ENCODE measurements around the gene ETFB. TPM values are rescaled to one million over a fixed set of nuclear protein-coding genes. Genes with fewer than 3 reads are reported as not detected.

The ETFB gene
- total RNA-seq, 1 donor from 2014 or later, result 41.1 TPM

- Mint-ChIP-seq H3K27me3 (ENCODE audit: low read depth) (no peaks in the 10 kb centered on the region), H3K36me3 (ENCODE audit: low read depth) (no peaks in the 10 kb centered on the region), H3K9me3 (no peaks in the 10 kb centered on the region), H3K4me3 (no peak overlapping the region), H3K27ac (ENCODE audit: unreplicated experiment) (no peak overlapping the region), H3K4me1 (peaks cover 11% of the 10 kb centered on the region)
- TF ChIP-seq CTCF (conservative IDR thresholded peaks at IDR 0.05), result no peak
- DNase-seq (ENCODE audit: low read depth, low spot score), result no peak
Measured at GRCh38 chr19:51372021-51372648, 5.9 kb upstream of the ETFB start.

GRCh38 chr19:51371186-51371690 is 5.0 kb upstream of the ETFB start:
- no peak overlapping the region for H3K27ac Mint-ChIP-seq (ENCODE audit: unreplicated experiment)
- TF ChIP-seq CTCF (conservative IDR thresholded peaks at IDR 0.05), result no peak
- H3K4me3 Mint-ChIP-seq, result peak overlapping the region; percentile 79
- H3K27me3 Mint-ChIP-seq (ENCODE audit: low read depth), result no peaks in the 10 kb centered on the region
- H3K9me3 Mint-ChIP-seq, result no peaks in the 10 kb centered on the region
- DNase-seq (ENCODE audit: low read depth, low spot score), result no peak
- H3K4me1 Mint-ChIP-seq, result peaks cover 19% of the 10 kb centered on the region
- H3K36me3 Mint-ChIP-seq (ENCODE audit: low read depth), result no peaks in the 10 kb centered on the region

- H3K27ac Mint-ChIP-seq (ENCODE audit: unreplicated experiment), result no peak overlapping the region
- no peaks in the 10 kb centered on the region for H3K27me3 Mint-ChIP-seq (ENCODE audit: low read depth)
- DNase-seq (ENCODE audit: low read depth, low spot score), result no peak
- peak overlapping the region; percentile 79 for H3K4me3 Mint-ChIP-seq
- no peak for TF ChIP-seq CTCF (conservative IDR thresholded peaks at IDR 0.05)
- H3K9me3 Mint-ChIP-seq, result no peaks in the 10 kb centered on the region
- no peaks in the 10 kb centered on the region for H3K36me3 Mint-ChIP-seq (ENCODE audit: low read depth)
- H3K4me1 Mint-ChIP-seq, result peaks cover 29% of the 10 kb centered on the region
Measured at GRCh38 chr19:51370230-51370629, 4.0 kb upstream of the ETFB start.

GRCh38 chr19:51368366-51369282 is 2.4 kb upstream of the ETFB start, which contains the start of gene CLDND2:
Gene CLDND2, minus strand, starts transcription at chr19:51369003. Its CDS starts 426 bp downstream, at chr19:51368577.
- peak within 1 kb of the TSS; percentile 99 for H3K4me3 Mint-ChIP-seq

More at GRCh38 chr19:51368366-51369282, 2.4 kb upstream of the ETFB start, which contains the start of gene CLDND2:
- TF ChIP-seq CTCF (conservative IDR thresholded peaks at IDR 0.05), result no peak
- Mint-ChIP-seq H3K9me3 (no peaks in the 10 kb centered on the region), H3K4me1 (peaks cover 41% of the 10 kb centered on the region), H3K27me3 (ENCODE audit: low read depth) (no peaks in the 10 kb centered on the region), H3K27ac (ENCODE audit: unreplicated experiment) (peak within 1 kb of the TSS; percentile 98), H3K36me3 (ENCODE audit: low read depth) (no peaks in the 10 kb centered on the region)
- DNase-seq (ENCODE audit: low read depth, low spot score), result no peak

Data from neural crest cell (in vitro differentiated cells).